ENCODE data around the gene DLG2. TPM values are rescaled to one million over a fixed set of nuclear protein-coding genes. Genes with fewer than 3 reads are reported as not detected.

Gene DLG2
- total and polyA plus RNA-seq, 2 of the 4 experiments (the other 2 are of a cell fraction) = 0.31 to 0.36 TPM

DNA sequence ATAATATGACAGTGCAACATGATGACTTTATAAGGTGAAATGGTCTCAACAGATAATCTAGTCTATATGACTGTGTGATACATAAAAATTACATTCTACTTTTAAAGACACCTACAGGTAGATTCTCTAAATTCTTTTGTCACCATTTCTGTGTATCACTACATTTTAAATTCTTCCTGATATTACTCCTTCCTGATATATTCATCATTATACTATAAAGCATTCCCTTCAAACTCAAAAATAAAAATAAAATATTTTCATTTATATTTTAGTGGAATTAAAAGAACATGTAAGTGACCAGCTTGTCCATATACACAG lies 1062.3 kb downstream of the DLG2 start:
- TF ChIP-seq CHD1 (IDR thresholded peaks at IDR 0.05; ENCODE audit: low read depth, low read length) = no peak
- Histone ChIP-seq H3K14ac (replicated peaks; ENCODE audit: low read depth, low read length) (no peak overlapping the region), H3K4me1 (ENCODE audit: control insufficient read depth, insufficient read depth, low read length) (no peaks in the 10 kb centered on the region), H3K23ac (ENCODE audit: low read depth, low read length) (no peak overlapping the region), H4K91ac (ENCODE audit: insufficient read depth, low read depth, low read length) (no peak overlapping the region), H3K9ac (ENCODE audit: low read depth, low read length) (no peak overlapping the region), H4K20me1 (ENCODE audit: insufficient read depth, low read length) (no peaks in the 10 kb centered on the region), H2BK20ac (ENCODE audit: low read depth, low read length) (no peak overlapping the region), H3K4me2 (ENCODE audit: low read depth, low read length) (no peak overlapping the region), H2AK9ac (replicated peaks; ENCODE audit: low read depth, low read length, poor library complexity) (no peak overlapping the region), H3K79me1 (ENCODE audit: low read depth in 1 of 2, low read length in 2 of 2) (no peaks in the 10 kb centered on the region), H4K8ac (ENCODE audit: low read depth in 2 of 2, low read length in 2 of 2) (no peak overlapping the region), H3K18ac (ENCODE audit: low read depth, low read length) (no peak overlapping the region), H2BK15ac (ENCODE audit: low read depth, low read length) (no peak overlapping the region), H3K27me3 (ENCODE audit: control insufficient read depth, insufficient read depth, low read length) (no peaks in the 10 kb centered on the region), H3K4me3 (ENCODE audit: insufficient read depth, low read depth, low read length) (no peak overlapping the region), H2AFZ (replicated peaks; ENCODE audit: low read length, poor library complexity) (no peak overlapping the region), H3K9me3 (ENCODE audit: control insufficient read depth, insufficient read depth, low read length) (no peaks in the 10 kb centered on the region), H3K27ac (ENCODE audit: insufficient read depth, low read length) (no peak overlapping the region), H2BK120ac (ENCODE audit: low read depth, low read length) (no peak overlapping the region), H3K4ac (ENCODE audit: low read depth, low read length) (no peak overlapping the region), H3K9me1 (ENCODE audit: insufficient read depth, low read length) (no peaks in the 10 kb centered on the region), H3K56ac (ENCODE audit: extremely low read depth, insufficient read depth, low read length) (no peak overlapping the region), H2AK5ac (ENCODE audit: low read depth, low read length) (no peak overlapping the region), H2BK5ac (ENCODE audit: low read depth, low read length, poor library complexity, severe bottlenecking) (no peak overlapping the region), H3K36me3 (ENCODE audit: control insufficient read depth, insufficient read depth, low read length) (no peaks in the 10 kb centered on the region), H4K5ac (ENCODE audit: low read depth, low read length) (no peak overlapping the region)
- in situ Hi-C loops (cut with MboI; ENCODE audit: low sequenced_read_pairs) = loop anchor here (10.0 kb wide), 1 partner anchor 730 kb away; no protein-coding TSS in a partner anchor
- POLR2A ChIA-PET (ENCODE audit: unreplicated experiment) = no interaction called here
- CTCF ChIA-PET = interaction anchor here (0.8 to 2.0 kb wide), 5 partner anchors 9 to 737 kb away, joined by 3 to 6 read pairs (median 4); no protein-coding TSS in a partner anchor
- dilution Hi-C loops (cut with HindIII; ENCODE audit: low sequenced_read_pairs, unreplicated experiment) = no loop called here
- BruUV-seq (replicated peaks) = no TSS peak
- intact Hi-C loops (cut with micrococcal nuclease) = loop anchor here (1.0 to 5.0 kb wide), 3 partner anchors 728 to 1883 kb away; no protein-coding TSS in a partner anchor
- DNase-seq (no peak), ATAC-seq (ENCODE audit: low read depth) (no peak)

Data from IMR-90 (cell line).